GM19452 (cell line): Measurements from ENCODE around the gene FCF1.
A peak's percentile ranks its signal among the peaks of the same experiment; 100 is the strongest.

ENCODE experiments used
- ATAC-seq: cut with Tn5 transposase; IDR thresholded peaks from one replicate; pipeline ENCODE4 v1.9.1; 2021; ENCODE audit not compliant: unreplicated experiment

Gene FCF1

DNA sequence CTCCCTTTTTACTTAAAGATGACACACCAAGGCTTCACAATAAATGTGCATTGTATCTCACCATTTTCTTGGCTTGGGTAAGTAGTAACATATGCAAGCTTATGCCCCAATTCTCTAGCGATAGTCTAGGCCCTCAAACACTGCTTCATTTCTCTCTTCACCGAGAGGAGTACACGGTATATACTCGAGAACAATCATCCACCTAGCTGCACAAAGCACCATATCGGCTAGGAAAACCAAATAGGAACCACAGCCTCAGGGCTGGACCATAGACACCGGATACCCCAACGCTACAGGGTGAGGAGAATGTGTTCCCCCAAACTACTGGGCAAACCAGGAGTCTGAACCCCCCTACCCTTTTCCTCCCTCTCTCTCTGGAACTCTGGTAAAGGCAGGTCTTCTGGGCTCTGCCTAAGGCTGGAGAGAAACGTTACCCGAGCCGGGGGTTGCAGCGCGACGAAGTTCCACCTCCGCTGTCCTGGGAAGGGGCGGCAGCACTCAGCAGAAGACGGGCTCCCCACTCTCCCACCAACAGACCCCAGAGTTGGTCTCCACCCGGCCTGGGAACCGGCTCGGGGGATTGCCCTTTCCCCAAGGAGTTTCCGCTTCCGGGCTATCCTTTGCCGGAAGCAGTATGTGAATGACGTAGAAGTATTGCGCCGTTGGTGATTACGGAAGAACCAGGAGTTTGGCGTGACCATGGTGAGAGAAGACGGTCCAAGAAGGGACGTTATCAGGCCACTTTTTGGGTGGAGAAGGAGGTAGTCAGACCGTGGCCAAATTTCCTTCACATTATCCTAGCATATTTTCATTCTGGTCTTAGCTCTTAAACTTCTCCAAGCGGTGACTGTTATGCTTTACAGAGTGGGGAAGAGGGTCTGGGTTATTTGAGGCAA lies at the start of gene FCF1, which contains the start of gene AREL1:
FCF1 (plus strand) TSS at position 646 of the 896 bp plus-strand sequence; CDS start at position 700, 54 bp downstream.
AREL1 (minus strand) TSS at position 582 of the 896 bp plus-strand sequence. CDS start 27,465 bp downstream, outside the sequence.
- ATAC-seq, result peak; percentile 90

GRCh38 chr14:74663884-74664283 lies 49.1 kb upstream of the FCF1 start:
- no peak for ATAC-seq

DNA sequence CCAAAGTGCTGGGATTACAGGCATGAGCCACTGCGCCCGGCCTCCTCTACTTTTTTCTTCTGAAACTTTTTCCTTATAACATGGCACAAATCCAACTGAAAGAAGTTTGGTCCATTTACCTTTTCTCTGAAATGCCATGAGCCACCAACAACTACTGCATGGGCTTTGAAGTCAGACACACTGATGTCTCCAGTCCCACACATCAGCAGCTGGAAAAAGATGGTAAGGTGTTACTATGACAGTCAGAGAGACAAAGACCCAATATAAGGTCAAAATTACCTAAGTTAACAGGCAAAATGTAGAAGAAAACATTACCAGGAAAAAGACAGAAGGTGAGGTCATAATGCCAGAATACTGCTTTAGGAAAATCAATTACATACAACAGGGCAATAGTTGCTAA lies 48.2 kb upstream of the FCF1 start:
- ATAC-seq, result no peak

DNA sequence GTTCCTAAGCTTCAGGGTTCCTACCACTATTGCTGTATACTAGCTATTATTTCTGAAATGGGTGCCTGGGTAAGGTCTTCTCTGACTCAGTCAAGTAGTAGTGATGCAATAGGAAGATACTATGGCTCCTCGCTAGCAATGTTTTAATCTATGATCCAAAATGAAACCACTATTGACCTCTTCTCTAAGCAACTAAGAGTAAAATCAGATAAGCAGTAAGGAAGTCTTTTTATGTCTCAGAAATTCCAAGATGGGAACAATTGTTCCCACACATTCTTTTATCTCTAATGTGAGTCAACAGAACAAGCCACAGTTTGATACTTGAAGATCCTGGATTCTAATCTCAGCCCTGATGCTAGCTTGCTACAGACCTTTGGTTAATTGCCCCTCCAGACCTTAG lies 45.2 kb upstream of the FCF1 start:
- no peak for ATAC-seq

DNA sequence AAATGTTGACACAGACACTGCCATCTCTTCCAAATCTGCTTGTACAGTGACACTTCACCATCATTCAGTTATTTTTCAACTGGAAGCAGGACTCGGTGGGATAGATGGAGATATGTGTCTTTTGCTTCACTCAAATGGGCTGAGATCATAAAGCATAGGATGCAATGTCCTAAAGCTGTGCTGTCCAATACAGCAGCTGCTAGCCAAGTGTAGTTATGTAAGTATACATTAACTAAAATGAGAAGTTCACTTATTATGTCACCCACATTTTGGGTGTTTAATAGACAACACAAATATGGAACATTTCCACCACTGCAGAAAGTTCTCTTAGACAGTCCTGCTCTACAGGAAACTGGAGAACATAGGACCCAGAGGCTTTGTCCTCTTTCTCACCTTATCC lies 43.7 kb upstream of the FCF1 start:
- no peak for ATAC-seq

GRCh38 chr14:74669846-74670245 lies 43.1 kb upstream of the FCF1 start:
- no peak for ATAC-seq

- ATAC-seq, result no peak
Observed at GRCh38 chr14:74670726-74671411, 42.1 kb upstream of the FCF1 start.

DNA sequence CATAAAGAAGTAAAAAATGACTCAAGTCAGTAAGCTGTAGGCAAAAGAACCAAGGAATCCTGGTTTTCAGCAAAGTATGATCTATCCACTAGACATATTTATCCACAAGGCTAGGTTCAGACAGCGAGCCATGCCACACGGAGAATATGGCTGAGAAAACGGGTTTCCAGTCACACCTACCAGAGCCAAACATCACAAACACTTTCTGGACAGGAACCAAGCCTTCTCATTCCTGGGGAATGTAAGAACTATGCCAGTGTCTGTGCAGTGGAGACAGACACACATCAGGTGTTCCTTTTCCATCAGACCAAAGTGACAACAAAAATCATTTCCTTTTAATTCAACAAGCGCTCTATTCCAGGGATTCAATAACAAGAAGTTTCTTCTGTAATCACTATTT lies 41.2 kb upstream of the FCF1 start:
- no peak for ATAC-seq

GRCh38 chr14:74673768-74674167 lies 39.2 kb upstream of the FCF1 start:
- no peak for ATAC-seq

GRCh38 chr14:74675219-74675618 lies 37.7 kb upstream of the FCF1 start:
- ATAC-seq, result no peak

DNA sequence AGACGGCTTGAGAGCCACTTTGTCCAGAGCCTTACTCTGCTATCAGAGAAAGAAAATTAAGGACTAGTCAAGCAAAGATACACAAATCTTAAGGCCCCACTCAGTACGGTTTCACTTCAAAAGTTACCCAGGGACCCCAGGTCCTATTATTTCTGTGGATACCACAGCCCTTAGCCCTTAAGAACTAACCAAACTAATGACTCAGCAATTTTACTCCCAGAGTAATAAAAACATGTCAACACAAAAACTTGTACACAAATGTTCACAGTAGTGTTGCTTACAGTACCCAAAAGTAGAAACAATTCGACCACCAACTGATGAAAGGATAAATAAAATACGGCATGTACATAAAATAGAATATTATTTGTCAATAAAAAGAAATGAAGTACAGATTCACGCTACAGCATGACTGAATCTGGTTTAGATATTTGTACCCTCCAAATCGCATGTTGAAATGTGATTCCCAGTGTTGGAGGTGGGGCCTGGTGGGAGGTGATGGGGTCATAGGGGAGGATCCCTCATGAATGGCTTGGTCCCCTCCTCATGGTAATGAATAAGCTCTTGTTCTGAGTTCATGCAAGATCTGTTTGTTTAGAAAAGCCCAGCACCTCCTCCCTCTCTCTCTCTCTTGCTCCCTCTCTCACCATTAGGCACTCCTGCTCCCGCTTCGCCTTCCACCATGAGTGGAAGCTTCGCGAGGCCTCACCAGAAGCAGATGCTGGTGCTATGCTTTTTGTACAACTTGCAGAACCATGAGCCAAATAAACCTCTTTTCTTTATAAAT lies 30.6 kb upstream of the FCF1 start:
- ATAC-seq, result no peak

- no peak for ATAC-seq
Observed at GRCh38 chr14:74683406-74683805, 29.5 kb upstream of the FCF1 start.

- no peak for ATAC-seq
Observed at GRCh38 chr14:74684434-74684833, 28.5 kb upstream of the FCF1 start.

DNA sequence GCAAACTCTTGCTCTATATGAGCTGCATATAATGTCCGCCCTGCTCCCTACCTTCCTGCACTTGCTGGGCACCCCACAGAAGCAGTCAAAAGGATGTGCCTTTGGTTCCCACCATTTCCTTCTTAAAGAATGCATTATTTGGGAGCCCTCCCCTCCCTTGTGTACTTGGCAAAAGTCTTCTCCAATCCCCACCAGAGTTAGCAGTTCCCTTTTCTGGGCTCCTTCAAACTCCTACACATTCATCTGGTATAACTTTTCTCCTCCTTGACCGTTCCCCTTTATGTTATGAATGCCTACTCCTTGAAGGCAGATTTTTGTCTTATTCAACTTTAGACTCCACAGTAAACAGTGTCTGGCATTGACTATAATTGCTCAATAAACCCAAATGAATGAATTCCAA lies 27.9 kb upstream of the FCF1 start:
- ATAC-seq, result no peak

DNA sequence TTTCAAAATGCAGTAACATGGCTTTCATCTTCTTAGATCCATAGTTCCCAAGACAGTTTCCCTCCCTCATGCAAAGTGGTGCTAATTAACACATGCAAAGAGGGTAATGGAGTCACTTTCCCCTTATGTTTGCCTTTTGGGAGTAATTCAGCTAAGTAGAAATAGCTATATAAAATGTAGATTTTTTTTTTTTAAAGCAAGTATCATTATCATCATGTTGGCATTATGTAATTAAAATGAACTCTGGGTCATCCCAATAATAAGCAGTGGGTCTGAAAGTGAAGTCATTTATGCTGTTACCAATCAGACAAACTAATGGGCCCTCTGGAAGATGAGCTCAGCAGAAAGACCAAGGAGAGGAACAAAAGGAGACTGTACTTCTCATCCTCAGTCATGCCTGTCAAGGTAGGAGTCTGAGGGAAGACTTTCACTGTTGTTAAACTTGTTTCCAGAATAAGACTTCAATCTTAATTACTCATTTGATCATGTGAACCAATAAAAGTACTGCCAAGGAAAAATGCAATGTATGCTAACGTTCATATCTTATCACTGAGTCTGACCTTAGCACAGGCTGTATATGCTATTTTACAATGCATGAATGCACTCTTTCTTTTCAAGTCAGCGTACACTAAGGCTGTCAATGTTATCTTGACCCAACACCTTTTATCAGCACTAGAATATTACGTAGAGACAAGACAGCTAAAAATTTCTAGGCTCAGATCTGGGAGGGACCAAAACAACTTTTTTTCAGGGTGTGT lies 26.8 kb upstream of the FCF1 start:
- no peak for ATAC-seq

GRCh38 chr14:74691456-74691855 lies 21.5 kb upstream of the FCF1 start:
- ATAC-seq, result no peak

- no peak for ATAC-seq
Observed at GRCh38 chr14:74693191-74693590, 19.8 kb upstream of the FCF1 start.

DNA sequence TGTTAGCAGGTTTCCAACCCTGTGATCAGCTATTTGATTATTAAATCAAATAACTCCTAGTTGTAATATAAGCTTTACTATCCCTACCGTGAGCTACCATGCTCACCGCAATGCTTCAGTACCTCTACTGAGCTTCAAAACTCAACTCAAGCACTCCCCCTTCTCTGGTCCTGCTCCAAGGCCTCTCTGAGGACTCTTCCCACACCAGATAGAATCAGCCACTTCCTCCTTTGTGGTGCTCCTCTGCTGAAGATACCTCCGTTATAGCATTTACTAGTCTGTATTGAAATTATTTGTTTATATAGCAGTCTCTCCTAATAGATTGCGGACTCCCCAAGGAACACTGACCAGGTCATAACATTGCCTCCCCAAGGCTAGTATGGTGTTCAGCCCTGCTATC lies 17.5 kb upstream of the FCF1 start:
- ATAC-seq, result no peak

DNA sequence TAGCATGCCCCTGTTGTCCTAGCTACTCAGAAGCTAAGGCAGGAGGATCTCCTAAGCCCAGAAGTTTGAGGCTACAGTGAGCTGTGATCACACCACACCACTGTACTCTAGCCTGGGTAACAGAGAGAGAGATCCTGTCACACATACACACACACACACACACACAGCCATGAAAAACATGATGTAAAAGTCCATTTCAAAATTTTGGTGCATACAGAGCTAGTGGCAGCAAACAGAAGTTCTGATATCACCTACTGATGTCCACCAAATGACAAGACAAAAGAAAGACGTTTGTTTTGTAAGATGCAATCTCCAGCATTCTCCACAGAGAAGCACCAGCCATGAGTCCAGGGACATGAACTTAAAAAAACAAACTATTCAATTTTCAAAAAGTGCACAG lies 15.9 kb upstream of the FCF1 start:
- no peak for ATAC-seq

DNA sequence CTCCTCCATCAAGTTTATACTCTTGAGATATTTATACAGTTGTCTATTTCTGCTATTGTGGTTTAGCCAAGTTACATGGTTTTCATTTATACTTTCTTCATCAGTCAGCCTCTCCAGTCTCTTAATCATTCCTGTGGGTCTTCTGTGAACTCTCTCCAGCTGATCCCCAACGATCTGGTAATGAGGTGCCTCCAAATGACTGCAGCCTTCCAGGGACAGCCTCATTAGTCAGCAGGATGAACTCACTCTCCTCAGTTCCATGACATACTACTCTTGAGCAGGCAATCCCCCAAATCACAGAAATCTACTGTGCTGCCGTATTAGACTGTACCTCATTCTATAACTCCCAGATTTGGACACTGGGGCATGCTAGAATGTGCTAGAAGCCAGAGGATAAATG lies 15.4 kb upstream of the FCF1 start:
- no peak for ATAC-seq

GRCh38 chr14:74697976-74698375 lies 15.0 kb upstream of the FCF1 start:
- ATAC-seq, result no peak
